Panc1 (cell line): ENCODE data around the gene LAMC3. TPM values are rescaled to one million over a fixed set of nuclear protein-coding genes. Genes with fewer than 3 reads are reported as not detected.

Experiments used
- ATAC-seq: fragments of 200-7000 bp; cut with Tn5 transposase; 2 replicates; pipeline ENCODE4 v1.9.1; 2020; ENCODE audit warnings: mild to moderate bottlenecking, moderate library complexity
- BruUV-seq: library from RNA; stranded (reverse); fragments of 400-500 nt; replicated peaks from 2 replicates; lab custom pipeline; 2021; lab: Mats Ljungman, UMichigan
- CTCF ChIA-PET: fragments of 300-600 bp; sonication (Branson Sonifier 250); formaldehyde crosslinking; loops from one replicate; lab custom pipeline; 2022; ENCODE audit warnings: antibody characterized with exemption; lab: Charles Lee
- POLR2A ChIA-PET: fragments of 300-600 bp; sonication (Branson Sonifier 250); formaldehyde crosslinking; loops from one replicate; lab custom pipeline; 2022; ENCODE audit warnings: antibody characterized with exemption; lab: Charles Lee
- DNase-seq: peaks from one replicate; pipeline ENCODE4 v3.0.0-alpha.2; 2010; ENCODE audit warnings: low read depth, low spot score
- H3K27ac ChIP-seq: 2 replicates; pipeline ENCODE4 v1.5.1; 2011; ENCODE audit warnings: mild to moderate bottlenecking, low read length, inconsistent platforms
- H3K27me3 ChIP-seq: fragments of 200-500 bp; sonication (Bioruptor generic); 2 replicates; pipeline ENCODE4 v1.6.0; 2014; ENCODE audit warnings: low read length, inconsistent platforms; ENCODE audit not compliant: control insufficient read depth, insufficient read depth
- H3K36me3 ChIP-seq: fragments of 200-500 bp; sonication (Bioruptor generic); 2 replicates; pipeline ENCODE4 v1.5.1; 2014; ENCODE audit warnings: inconsistent platforms, mild to moderate bottlenecking, low read length, moderate library complexity; ENCODE audit not compliant: control insufficient read depth, insufficient read depth
- H3K4me1 ChIP-seq: 2 replicates; pipeline ENCODE4 v1.5.1; 2011; ENCODE audit warnings: inconsistent platforms, mild to moderate bottlenecking, low read length, moderate library complexity; ENCODE audit not compliant: control insufficient read depth, insufficient read depth
- H3K4me3 ChIP-seq, 2 experiments: 2 replicates each; pipeline ENCODE4 v1.5.1; 2011 to 2012; ENCODE audit warnings: low read depth in 2 of 2, low read length in 2 of 2, mild to moderate bottlenecking in 2 of 2, inconsistent platforms in 1 of 2, moderate library complexity in 1 of 2
- H3K9me3 ChIP-seq: fragments of 200-500 bp; sonication (Bioruptor generic); 2 replicates; pipeline ENCODE4 v1.5.1; 2014; ENCODE audit warnings: low read depth, mild to moderate bottlenecking, inconsistent platforms, low read length, moderate library complexity; ENCODE audit not compliant: control insufficient read depth, insufficient read depth
- SIN3A ChIP-seq: IDR thresholded peaks from 2 replicates; pipeline ENCODE4 v1.6.1; 2012; ENCODE audit warnings: low read depth, mild to moderate bottlenecking, low read length, moderate library complexity, borderline replicate concordance; ENCODE audit not compliant: insufficient read depth
- TCF7L2 ChIP-seq: IDR thresholded peaks from 2 replicates; pipeline ENCODE4 v1.6.1; 2011; ENCODE audit warnings: mild to moderate bottlenecking, low read depth, low read length, inconsistent platforms
- in situ Hi-C: cut with HindIII; loops from 2 replicates; pipeline ENCODE4 v1.10.0; 2016; ENCODE audit warnings: low sequenced_read_pairs, low pct_unique_long_range_greater_than_20kb
- intact Hi-C: fragments of 100-400 bp; cut with micrococcal nuclease; formaldehyde crosslinking; loops from one replicate; pipeline ENCODE4 v1.10.0; 2022; ENCODE audit not compliant: unreplicated experiment
- total RNA-seq: library from RNA; stranded (reverse); gene quantifications from one replicate; pipeline ENCODE4 v1.2.1, GENCODE V29; 2021; ENCODE audit not compliant: unreplicated experiment
- TF ChIP-seq, protein P1 (sequence below), 2 experiments: IDR thresholded peaks; 2 replicates each; pipeline ENCODE4 v1.6.1; 2011 to 2012; ENCODE audit warnings: low read depth in 2 of 2, control low read depth in 1 of 2, low read length in 1 of 2, mild to moderate bottlenecking in 1 of 2, moderate library complexity in 1 of 2; ENCODE audit not compliant: insufficient read depth in 1 of 2

The LAMC3 gene
- total RNA-seq, 1 experiment from 2014 or later = 16.4 TPM

DNA sequence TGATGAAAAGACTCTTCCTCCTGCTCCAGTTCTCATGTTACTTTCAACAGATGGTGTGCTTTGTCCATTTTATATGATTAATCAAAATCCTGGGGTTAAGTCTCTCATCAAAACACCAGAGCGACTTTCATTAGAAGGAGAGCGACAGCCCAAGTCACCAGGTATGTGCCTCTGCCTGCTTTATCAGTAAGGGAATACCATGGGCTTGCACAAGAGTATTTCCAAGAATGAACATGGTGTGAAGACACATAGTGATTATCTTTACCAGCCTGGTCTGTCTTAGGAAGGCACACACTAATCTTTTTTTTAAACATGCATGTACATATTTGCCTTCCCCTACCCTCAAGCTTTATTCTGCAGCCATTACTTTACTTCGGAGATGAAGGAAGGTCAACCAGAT lies 131.6 kb downstream of the LAMC3 start:
- no peak for ATAC-seq
- intact Hi-C loops (no loop called here), in situ Hi-C loops (no loop called here)
- Histone ChIP-seq H3K36me3 (peaks cover 29% of the 10 kb centered on the region), H3K27me3 (no peaks in the 10 kb centered on the region), H3K4me3 (no peak overlapping the region), H3K9me3 (no peaks in the 10 kb centered on the region), H3K27ac (no peak overlapping the region), H3K4me1 (no peaks in the 10 kb centered on the region)
- no peak for TF ChIP-seq TCF7L2
- TF ChIP-seq, protein P1, sequence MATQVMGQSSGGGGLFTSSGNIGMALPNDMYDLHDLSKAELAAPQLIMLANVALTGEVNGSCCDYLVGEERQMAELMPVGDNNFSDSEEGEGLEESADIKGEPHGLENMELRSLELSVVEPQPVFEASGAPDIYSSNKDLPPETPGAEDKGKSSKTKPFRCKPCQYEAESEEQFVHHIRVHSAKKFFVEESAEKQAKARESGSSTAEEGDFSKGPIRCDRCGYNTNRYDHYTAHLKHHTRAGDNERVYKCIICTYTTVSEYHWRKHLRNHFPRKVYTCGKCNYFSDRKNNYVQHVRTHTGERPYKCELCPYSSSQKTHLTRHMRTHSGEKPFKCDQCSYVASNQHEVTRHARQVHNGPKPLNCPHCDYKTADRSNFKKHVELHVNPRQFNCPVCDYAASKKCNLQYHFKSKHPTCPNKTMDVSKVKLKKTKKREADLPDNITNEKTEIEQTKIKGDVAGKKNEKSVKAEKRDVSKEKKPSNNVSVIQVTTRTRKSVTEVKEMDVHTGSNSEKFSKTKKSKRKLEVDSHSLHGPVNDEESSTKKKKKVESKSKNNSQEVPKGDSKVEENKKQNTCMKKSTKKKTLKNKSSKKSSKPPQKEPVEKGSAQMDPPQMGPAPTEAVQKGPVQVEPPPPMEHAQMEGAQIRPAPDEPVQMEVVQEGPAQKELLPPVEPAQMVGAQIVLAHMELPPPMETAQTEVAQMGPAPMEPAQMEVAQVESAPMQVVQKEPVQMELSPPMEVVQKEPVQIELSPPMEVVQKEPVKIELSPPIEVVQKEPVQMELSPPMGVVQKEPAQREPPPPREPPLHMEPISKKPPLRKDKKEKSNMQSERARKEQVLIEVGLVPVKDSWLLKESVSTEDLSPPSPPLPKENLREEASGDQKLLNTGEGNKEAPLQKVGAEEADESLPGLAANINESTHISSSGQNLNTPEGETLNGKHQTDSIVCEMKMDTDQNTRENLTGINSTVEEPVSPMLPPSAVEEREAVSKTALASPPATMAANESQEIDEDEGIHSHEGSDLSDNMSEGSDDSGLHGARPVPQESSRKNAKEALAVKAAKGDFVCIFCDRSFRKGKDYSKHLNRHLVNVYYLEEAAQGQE (IDR thresholded peaks at IDR 0.05; ENCODE audit: insufficient read depth in 1 of 2, low read depth in 2 of 2, low read length in 1 of 2) = no peak
- ChIA-PET POLR2A (no interaction called here), CTCF (no interaction called here)
- BruUV-seq = no TSS peak
- DNase-seq = no peak

DNA sequence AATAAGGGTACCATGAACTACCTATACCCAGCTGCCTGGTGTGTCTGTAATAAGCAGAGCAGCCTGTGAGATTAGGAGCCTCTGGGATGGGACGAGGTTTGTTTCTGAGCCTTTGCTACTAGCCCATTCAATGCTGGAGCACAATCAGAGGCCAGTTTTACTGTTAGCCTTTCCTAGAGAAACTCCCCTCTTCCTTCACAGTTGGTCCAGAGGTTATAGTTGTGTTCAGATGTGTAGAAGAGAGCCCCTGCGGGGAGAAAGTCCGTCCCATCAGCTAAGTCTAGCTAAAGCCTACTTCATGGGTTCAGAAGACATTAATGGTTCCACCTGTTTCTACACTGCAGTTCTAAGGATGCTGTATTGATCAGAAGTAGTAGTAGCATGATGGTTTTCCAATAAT lies 133.2 kb downstream of the LAMC3 start:
- no peak overlapping the region for H3K4me3 ChIP-seq
- TF ChIP-seq TCF7L2 = no peak
- TF ChIP-seq, protein P1 (IDR thresholded peaks at IDR 0.05; ENCODE audit: insufficient read depth in 1 of 2, low read depth in 2 of 2, low read length in 1 of 2) = no peak
- TF ChIP-seq SIN3A = no peak
- BruUV-seq = no TSS peak
- no peak for ATAC-seq
- peaks cover 34% of the 10 kb centered on the region for H3K36me3 ChIP-seq
- no peaks in the 10 kb centered on the region for H3K27me3 ChIP-seq
- ChIA-PET POLR2A (no interaction called here), CTCF (no interaction called here)
- no peak overlapping the region for H3K27ac ChIP-seq
- H3K4me1 ChIP-seq = no peaks in the 10 kb centered on the region
- intact Hi-C loops (no loop called here), in situ Hi-C loops (no loop called here)
- no peak for DNase-seq
- H3K9me3 ChIP-seq = no peaks in the 10 kb centered on the region

Other genes starting within 250 kb of the LAMC3 start
- 48.4 TPM for gene ABL1, start 173.9 kb upstream of the LAMC3 start, total RNA-seq
- gene QRFP, start 112.4 kb upstream of the LAMC3 start, total RNA-seq = not detected
- gene FIBCD1, start 69.9 kb upstream of the LAMC3 start, total RNA-seq = 16.3 TPM
- 6.0 TPM for gene AIF1L, start 87.4 kb downstream of the LAMC3 start, total RNA-seq
- 34.9 TPM for gene NUP214, start 116.4 kb downstream of the LAMC3 start, total RNA-seq